SW480 (cell line): Measurements from ENCODE around the gene GBGT1.
"Not testable (repeated sequence)": the region's sequence is repeated elsewhere in the genome, so short reads cannot be mapped to it uniquely, and the experiment has no call there.

ENCODE experiments used
- DNase-seq: peaks from one replicate; pipeline ENCODE4 v3.0.0-alpha.2; 2016; ENCODE audit warnings: low spot score

Gene GBGT1

GRCh38 chr9:133195029-133195428 lies 31.3 kb upstream of the GBGT1 start:
- DNase-seq, result no peak

GRCh38 chr9:133194597-133194996 lies 30.9 kb upstream of the GBGT1 start:
- DNase-seq, result no peak

- DNase-seq, result no peak
These were observed 28.3 kb upstream of the GBGT1 start for GRCh38 chr9:133191989-133192388.

- no peak for DNase-seq
These were observed 26.1 kb upstream of the GBGT1 start for GRCh38 chr9:133189826-133190225.

GRCh38 chr9:133188843-133189180 lies 25.1 kb upstream of the GBGT1 start:
- DNase-seq, result no peak

GRCh38 chr9:133188006-133188842 lies 24.5 kb upstream of the GBGT1 start:
- peak; percentile 62 for DNase-seq

- no peak for DNase-seq
These were observed 23.9 kb upstream of the GBGT1 start for GRCh38 chr9:133187561-133188005.

- no peak for DNase-seq
These were observed 23.0 kb upstream of the GBGT1 start for GRCh38 chr9:133186736-133187135.

- DNase-seq, result peak; percentile 82
These were observed 21.3 kb upstream of the GBGT1 start for GRCh38 chr9:133184971-133185370.

- no peak for DNase-seq
These were observed 18.4 kb upstream of the GBGT1 start for GRCh38 chr9:133182151-133182550.

- no peak for DNase-seq
These were observed 17.8 kb upstream of the GBGT1 start for GRCh38 chr9:133181561-133181960.

GRCh38 chr9:133180953-133181352 lies 17.2 kb upstream of the GBGT1 start:
- no peak for DNase-seq

- DNase-seq, result no peak
These were observed 9.3 kb upstream of the GBGT1 start for GRCh38 chr9:133173056-133173455.

GRCh38 chr9:133171161-133171961 lies 7.6 kb upstream of the GBGT1 start:
- DNase-seq, result no peak

GRCh38 chr9:133170716-133171115 lies 7.0 kb upstream of the GBGT1 start:
- no peak for DNase-seq

GRCh38 chr9:133169687-133170086 lies 6.0 kb upstream of the GBGT1 start:
- not testable (repeated sequence) for DNase-seq

GRCh38 chr9:133169102-133169501 lies 5.4 kb upstream of the GBGT1 start:
- DNase-seq, result no peak

- DNase-seq, result no peak
These were observed 4.7 kb upstream of the GBGT1 start for GRCh38 chr9:133168432-133168831.

GRCh38 chr9:133167769-133168168 lies 4.1 kb upstream of the GBGT1 start:
- no peak for DNase-seq

- DNase-seq, result no peak
These were observed 3.5 kb upstream of the GBGT1 start for GRCh38 chr9:133167096-133167730.

GRCh38 chr9:133166392-133166791 lies 2.7 kb upstream of the GBGT1 start:
- DNase-seq, result no peak

GRCh38 chr9:133165452-133165730 lies 1.7 kb upstream of the GBGT1 start:
- DNase-seq, result no peak

GRCh38 chr9:133164191-133164590 lies 477 bp upstream of the GBGT1 start:
- DNase-seq, result no peak
